ENCODE data around the gene DAD1.
"Not testable (repeated sequence)": the region's sequence is repeated elsewhere in the genome, so short reads cannot be mapped to it uniquely, and the experiment has no call there.

DAD1 gene

GRCh38 chr14:22566845-22567244, 22.2 kb downstream of the DAD1 start:
- DNase-seq, result no peak

- DNase-seq, result not testable (repeated sequence)
Observed at GRCh38 chr14:22566266-22566665, 22.8 kb downstream of the DAD1 start.

- DNase-seq, result no peak
Observed at GRCh38 chr14:22565391-22565945, 23.6 kb downstream of the DAD1 start.

- no peak for DNase-seq
Observed at GRCh38 chr14:22564463-22564862, 24.6 kb downstream of the DAD1 start.

GRCh38 chr14:22563987-22564386, 25.0 kb downstream of the DAD1 start:
- no peak for DNase-seq

- DNase-seq, result peak in 2 of 4 experiments; percentile 13 to 43
Observed at GRCh38 chr14:22561661-22562579, 27.1 kb downstream of the DAD1 start.

- no peak for DNase-seq
Observed at GRCh38 chr14:22561366-22561660, 27.7 kb downstream of the DAD1 start.

- DNase-seq, result peak in 1 of 4 experiments; percentile 37
Observed at GRCh38 chr14:22560662-22561365, 28.2 kb downstream of the DAD1 start.

GRCh38 chr14:22559041-22559440, 30.0 kb downstream of the DAD1 start:
- no peak for DNase-seq

GRCh38 chr14:22558221-22558913, 30.7 kb downstream of the DAD1 start:
- no peak for DNase-seq

GRCh38 chr14:22557846-22558220, 31.2 kb downstream of the DAD1 start:
- DNase-seq, result no peak

- DNase-seq, result peak; percentile 78 to 94 (median 90)
Observed at GRCh38 chr14:22556990-22557623, 31.9 kb downstream of the DAD1 start.

GRCh38 chr14:22556021-22556989, 32.7 kb downstream of the DAD1 start:
- DNase-seq, result peak in 3 of 4 experiments; percentile 27 to 48 (median 37)

GRCh38 chr14:22555384-22556011, 33.5 kb downstream of the DAD1 start:
- DNase-seq, result no peak

GRCh38 chr14:22554498-22555383, 34.3 kb downstream of the DAD1 start:
- DNase-seq, result no peak

GRCh38 chr14:22553861-22554497, 35.0 kb downstream of the DAD1 start:
- peak in 1 of 4 experiments; percentile 52 for DNase-seq

GRCh38 chr14:22553445-22553844, 35.6 kb downstream of the DAD1 start:
- DNase-seq, result no peak

GRCh38 chr14:22552827-22553076, 36.3 kb downstream of the DAD1 start:
- no peak for DNase-seq

- DNase-seq, result no peak
Observed at GRCh38 chr14:22552001-22552826, 36.8 kb downstream of the DAD1 start.

Data from suppressor macrophage (primary cell).